ENCODE measurements around the gene CD40. TPM values are rescaled to one million over a fixed set of nuclear protein-coding genes. Genes with fewer than 3 reads are reported as not detected.

CD40 gene
- polyA plus RNA-seq, 4 donors, result 4.4 to 6.6 (median 6.0) TPM

DNA sequence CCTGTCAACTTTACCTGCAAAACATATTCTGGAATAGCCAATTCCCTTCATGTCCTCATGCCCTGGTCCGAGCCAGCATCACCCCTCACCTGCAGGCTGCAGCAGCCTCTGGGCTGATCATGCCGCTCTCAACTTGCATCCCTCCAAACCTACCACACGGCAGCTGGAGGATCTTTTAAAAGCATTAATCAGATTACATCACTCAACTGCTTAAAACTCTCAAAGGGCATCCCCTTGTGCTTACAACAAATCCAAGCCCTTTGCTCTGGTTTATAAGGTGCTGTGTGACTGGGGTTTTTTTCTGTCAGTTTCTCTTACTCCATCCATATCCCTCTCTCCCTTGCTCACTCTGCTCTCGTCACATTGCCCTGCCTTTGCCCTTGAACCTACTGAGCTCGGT is 24.0 kb downstream of the CD40 start:
- DNase-seq (ENCODE audit: low read depth in 4 of 4, low spot score in 2 of 4), result no peak

GRCh38 chr20:46144432-46145025 is 26.4 kb downstream of the CD40 start:
- no peak for DNase-seq (ENCODE audit: low read depth in 4 of 4, low spot score in 2 of 4)

GRCh38 chr20:46145713-46146112 is 27.6 kb downstream of the CD40 start:
- no peak for DNase-seq (ENCODE audit: low read depth in 4 of 4, low spot score in 2 of 4)

DNA sequence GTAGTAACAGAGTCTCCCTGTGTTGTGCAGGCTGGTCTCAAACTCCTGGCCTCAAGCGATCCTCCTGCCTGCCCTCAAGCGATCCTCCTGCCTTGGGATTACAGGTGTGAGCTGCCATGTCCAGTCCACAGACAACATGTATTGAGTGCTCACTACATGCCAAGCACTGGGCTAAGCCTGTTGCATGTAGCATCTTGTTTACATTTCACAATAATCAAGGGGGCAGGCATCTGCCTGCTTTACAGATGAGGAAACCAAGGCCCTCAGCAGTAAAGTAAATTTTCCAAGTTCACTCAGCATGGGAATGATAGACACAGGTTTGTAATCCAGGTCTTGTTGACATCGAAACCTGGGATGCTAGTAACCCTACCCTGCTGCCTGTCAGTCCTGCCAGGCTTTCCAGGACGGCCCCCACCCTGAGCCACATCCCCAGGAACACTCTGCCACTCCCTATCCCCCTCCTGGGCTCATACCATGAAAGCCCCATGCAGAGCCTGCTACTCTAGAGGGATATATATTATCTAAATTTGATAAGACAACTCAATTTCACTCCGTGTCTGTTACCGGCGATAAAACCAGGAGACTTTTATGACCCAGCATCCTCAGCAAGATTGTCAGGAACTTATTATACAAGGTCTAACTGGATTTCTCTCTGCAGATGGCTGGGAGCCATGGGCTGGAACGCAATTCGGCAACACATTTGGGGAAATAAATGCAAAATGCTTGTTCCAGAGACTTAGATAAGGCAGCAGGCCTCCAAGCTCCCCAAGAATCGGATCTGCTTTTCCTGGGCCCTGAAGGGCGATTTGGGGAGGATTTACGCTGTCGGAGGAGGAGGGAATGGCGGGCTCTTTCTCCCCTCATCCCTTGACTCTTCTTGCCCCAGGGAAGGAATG is 30.4 kb downstream of the CD40 start:
- no peak for DNase-seq (ENCODE audit: low read depth in 4 of 4, low spot score in 2 of 4)

GRCh38 chr20:46150943-46151342 is 32.8 kb downstream of the CD40 start:
- DNase-seq (ENCODE audit: low read depth in 4 of 4, low spot score in 2 of 4), result no peak

DNA sequence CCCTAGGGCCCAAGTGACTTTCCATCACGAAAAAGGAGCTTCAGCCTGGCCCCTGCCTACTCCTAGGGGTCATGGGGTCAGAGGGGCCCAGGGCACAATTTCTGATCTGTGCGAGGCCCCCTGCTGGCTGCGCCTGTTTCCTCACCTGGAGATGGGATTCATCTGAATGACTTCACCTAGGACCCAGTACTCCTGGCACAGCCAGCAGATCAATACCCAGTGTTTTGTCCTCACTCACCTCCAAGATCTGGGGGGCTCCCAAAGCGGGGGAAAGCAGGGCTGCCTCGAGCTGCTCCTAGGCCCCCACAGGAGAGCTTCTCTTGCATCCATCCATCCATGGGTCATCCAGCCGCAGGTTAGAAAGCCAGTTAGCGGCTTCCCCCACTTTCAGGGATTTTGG is 33.8 kb downstream of the CD40 start:
- DNase-seq (ENCODE audit: low read depth in 4 of 4, low spot score in 2 of 4), result no peak

GRCh38 chr20:46152824-46153586 is 34.9 kb downstream of the CD40 start:
- no peak for DNase-seq (ENCODE audit: low read depth in 4 of 4, low spot score in 2 of 4)

DNA sequence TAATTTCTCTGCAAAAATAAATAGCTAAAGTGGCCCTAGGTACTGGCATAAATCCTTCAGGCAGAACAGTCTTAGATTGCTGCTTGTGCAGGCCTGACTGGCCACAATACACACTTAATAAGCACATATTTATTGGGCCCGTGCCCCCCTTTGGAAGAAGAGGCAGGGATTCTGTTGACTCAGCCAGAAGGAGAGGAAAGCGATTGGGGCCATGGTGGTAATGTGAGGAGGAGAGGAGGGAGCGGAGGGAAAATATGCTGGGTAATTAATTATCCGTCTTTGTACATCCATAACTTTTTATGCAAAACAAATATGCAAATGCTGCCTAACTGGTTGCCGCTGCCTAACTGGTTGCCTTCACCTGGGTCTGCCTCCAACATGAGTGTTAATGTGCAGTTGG is 36.2 kb downstream of the CD40 start:
- no peak for DNase-seq (ENCODE audit: low read depth in 4 of 4, low spot score in 2 of 4)

GRCh38 chr20:46154796-46155195 is 36.7 kb downstream of the CD40 start:
- DNase-seq (ENCODE audit: low read depth in 4 of 4, low spot score in 2 of 4), result no peak

DNA sequence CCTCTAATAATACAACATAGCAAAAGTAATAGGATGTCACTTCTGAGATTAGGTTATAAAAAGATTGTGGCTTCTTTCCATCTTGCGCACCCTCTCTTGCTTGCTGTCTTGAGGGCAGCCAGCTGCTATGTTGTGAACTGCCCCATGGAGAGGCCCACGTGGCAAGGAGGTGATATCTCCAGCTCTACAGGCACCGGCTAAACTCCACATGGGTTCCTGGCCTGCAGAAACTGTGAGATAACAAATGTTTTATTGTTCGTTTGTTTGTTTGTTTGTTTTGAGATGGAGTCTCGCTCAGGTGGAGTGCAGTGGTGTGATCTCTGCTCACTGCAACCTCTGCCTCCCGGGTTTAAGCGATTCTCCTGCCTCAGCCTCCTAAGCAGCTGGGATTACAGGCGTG is 38.0 kb downstream of the CD40 start:
- DNase-seq (ENCODE audit: low read depth in 4 of 4, low spot score in 2 of 4), result no peak

- DNase-seq (ENCODE audit: low read depth in 4 of 4, low spot score in 2 of 4), result no peak
Observed at GRCh38 chr20:46157076-46157592, 39.0 kb downstream of the CD40 start.

DNA sequence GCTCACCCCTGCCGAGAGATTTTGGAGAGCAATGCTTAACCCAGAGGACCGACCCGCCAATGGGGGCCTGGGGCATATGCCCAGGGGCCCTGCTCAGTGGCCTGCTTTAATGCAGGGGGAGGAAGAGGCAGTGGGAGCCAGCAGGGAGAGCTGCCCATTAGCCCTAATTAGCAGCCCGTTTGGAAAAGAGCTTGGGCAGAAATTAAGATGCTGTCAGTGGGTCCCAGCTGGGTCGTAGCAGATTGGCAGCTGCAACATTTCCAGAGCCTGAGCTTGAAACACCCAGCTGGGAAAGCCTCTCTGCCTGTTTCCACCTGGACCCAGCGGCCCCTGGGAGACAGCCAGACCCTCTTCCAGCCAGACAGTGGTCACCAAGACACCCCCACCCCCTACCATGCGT is 39.5 kb downstream of the CD40 start:
- no peak for DNase-seq (ENCODE audit: low read depth in 4 of 4, low spot score in 2 of 4)

DNA sequence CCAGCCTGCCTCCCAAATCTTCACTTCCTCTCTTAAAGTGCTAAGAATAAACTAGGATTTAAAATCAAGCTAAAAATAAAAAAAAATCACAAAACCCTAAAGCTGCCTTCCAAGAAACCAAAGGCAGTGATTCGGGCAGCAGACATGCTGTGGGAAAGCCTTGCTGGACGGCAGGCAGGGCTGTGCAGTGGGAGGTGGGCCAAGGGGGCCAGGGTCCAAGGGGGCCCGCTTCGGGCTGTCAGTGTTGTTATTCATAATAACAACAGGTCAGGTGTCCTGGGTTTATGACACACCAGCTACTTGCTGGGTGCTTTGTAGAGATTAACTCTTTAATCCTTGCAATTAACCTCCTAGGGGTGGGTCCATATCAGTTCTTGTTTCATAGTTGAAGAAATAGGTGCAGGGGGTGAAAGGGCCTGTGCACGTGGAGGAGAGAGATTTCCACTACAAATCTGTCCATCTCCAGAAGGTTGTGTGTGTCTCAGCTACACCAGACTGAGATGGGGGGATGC is 40.4 kb downstream of the CD40 start:
- DNase-seq (ENCODE audit: low read depth in 4 of 4, low spot score in 2 of 4), result no peak

- no peak for DNase-seq (ENCODE audit: low read depth in 4 of 4, low spot score in 2 of 4)
Observed at GRCh38 chr20:46159101-46159897, 41.2 kb downstream of the CD40 start.

DNA sequence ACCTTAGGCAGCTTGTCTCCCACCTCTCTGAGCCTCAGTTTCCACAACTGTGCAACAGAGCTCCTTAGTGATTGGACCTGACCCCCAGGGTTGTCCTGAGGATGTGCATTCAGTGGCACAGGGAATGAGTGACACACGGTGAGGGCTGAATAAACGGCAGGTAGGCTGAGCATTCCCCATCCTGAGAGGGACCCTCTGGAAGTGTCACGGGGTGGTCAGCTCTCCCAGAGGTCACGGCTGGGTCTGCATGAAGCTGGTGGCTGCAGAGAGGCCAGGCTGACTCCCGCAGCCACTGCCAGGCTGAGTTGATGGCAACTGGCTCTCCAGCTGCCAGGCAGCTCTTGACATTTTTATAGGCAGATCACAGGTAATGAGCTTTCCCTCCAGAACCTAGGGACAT is 42.5 kb downstream of the CD40 start:
- no peak for DNase-seq (ENCODE audit: low read depth in 4 of 4, low spot score in 2 of 4)

DNA sequence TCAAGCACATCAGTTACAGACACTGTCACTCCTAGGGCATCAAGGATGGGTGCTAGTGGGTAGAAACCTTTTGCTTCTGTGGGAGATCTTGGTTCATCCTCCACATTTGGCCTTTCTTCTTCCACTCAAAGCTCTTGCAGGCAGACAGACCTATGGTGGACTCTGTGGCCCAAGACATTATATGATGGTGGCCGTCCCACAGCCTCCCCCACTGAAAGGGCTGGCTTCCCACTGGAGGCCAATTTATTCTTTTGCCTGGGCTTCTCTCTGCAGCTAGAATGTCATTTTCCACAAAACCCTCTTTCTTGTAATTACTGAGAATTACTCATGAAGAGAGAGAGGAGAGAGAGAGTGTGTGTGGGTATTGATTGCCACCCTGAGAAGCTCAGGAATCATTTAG is 43.8 kb downstream of the CD40 start:
- no peak for DNase-seq (ENCODE audit: low read depth in 4 of 4, low spot score in 2 of 4)

- DNase-seq (ENCODE audit: low read depth in 4 of 4, low spot score in 2 of 4), result no peak
Observed at GRCh38 chr20:46164254-46164653, 46.1 kb downstream of the CD40 start.

DNA sequence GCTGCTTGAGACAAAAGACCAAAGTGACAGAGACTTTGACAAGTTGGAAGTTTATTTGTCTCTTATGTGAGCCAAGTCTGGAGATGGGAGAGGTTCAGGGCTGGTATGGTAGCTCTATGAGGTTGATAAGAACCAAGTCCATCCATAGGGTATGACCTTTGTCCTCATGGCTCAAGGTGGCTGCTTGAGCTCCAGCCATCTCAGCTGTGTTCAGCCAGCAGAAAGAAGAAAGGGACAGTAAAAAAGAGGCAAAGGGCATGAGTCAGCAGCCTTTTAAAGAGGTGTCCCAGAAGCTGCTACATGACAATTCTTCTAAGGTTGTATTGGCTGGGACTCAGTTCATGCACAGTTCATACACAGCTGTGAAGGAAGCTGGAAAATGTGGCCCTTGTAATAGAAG is 49.0 kb downstream of the CD40 start:
- no peak for DNase-seq (ENCODE audit: low read depth in 4 of 4, low spot score in 2 of 4)

GRCh38 chr20:46168438-46168837 is 50.3 kb downstream of the CD40 start:
- no peak for DNase-seq (ENCODE audit: low read depth in 4 of 4, low spot score in 2 of 4)

Measured in left renal cortex interstitium (tissue), 4 donors.